ENCODE measurements around the gene CCDC33.

The CCDC33 gene

GRCh38 chr15:74300057-74300795 is 64.1 kb downstream of the CCDC33 start:
- Histone ChIP-seq H3K4me1 (ENCODE audit: low read length) (no peaks in the 10 kb centered on the region), H3K79me2 (ENCODE audit: low read length) (no peaks in the 10 kb centered on the region), H4K20me1 (ENCODE audit: insufficient read depth, low read length) (no peaks in the 10 kb centered on the region), H2AFZ (ENCODE audit: low read depth, low read length) (no peak overlapping the region), H3K9me3 (ENCODE audit: insufficient read depth, low read length) (no peaks in the 10 kb centered on the region), H3K4me2 (ENCODE audit: low read length) (no peak overlapping the region), H3K4me3 (ENCODE audit: low read length) (no peak overlapping the region), H3K27me3 (ENCODE audit: low read depth, low read length) (peaks cover 60% of the 10 kb centered on the region), H3K36me3 (replicated peaks; ENCODE audit: low read depth, low read length) (no peaks in the 10 kb centered on the region), H3K9ac (ENCODE audit: low read length) (no peak overlapping the region), H3K27ac (ENCODE audit: low read length) (no peak overlapping the region)
- TF ChIP-seq EZH2phosphoT487 (IDR thresholded peaks at IDR 0.05; ENCODE audit: low read depth) (no peak), CTCF (IDR thresholded peaks at IDR 0.05; ENCODE audit: low read depth, low read length) (no peak)

DNA sequence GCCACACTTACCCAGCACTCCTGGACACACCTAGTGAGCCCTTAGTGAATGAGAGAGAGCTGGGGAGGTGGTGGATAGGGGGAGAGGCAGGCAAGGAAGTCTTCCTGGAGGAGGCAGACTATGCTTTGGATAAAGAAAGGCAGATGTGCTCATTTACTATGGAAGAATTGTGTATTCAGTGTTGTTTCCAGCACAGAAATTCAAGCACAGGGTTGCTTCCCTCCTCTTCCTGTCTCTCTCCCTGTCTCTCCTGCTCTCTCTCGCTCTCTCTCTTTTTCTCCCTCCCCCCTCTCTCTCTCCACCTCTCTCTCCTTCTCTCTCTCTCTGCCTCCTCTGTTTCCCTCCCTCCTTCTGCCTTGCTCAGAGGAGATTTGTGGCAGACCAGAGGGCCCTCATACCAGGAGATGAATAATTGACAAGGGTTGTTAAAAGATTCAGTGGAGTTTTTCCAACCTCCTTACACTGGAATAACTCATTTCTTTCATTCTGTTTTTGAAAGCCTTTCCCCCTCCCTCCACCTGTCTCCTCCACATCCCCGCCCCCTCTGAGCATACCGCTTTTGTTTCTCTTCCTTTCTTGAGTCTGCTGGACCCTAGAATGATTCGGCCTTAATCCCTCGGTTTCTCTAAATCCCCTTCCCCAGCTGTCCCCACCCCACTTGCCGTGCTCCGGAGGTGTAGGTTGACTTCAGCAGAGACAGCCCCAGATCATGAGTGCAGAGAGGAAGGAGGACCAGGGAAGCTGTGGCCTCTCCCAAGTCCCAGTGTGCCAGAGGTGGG is 65.6 kb downstream of the CCDC33 start:
- no peak for TF ChIP-seq EZH2phosphoT487 (IDR thresholded peaks at IDR 0.05; ENCODE audit: low read depth)
- no peak for TF ChIP-seq CTCF (IDR thresholded peaks at IDR 0.05; ENCODE audit: low read depth, low read length)
- Histone ChIP-seq H2AFZ (ENCODE audit: low read depth, low read length) (no peak overlapping the region), H3K79me2 (ENCODE audit: low read length) (no peaks in the 10 kb centered on the region), H3K4me2 (ENCODE audit: low read length) (no peak overlapping the region), H3K4me1 (ENCODE audit: low read length) (no peaks in the 10 kb centered on the region), H3K27me3 (ENCODE audit: low read depth, low read length) (peaks cover 59% of the 10 kb centered on the region), H3K36me3 (replicated peaks; ENCODE audit: low read depth, low read length) (no peaks in the 10 kb centered on the region), H3K9ac (ENCODE audit: low read length) (no peak overlapping the region), H3K9me3 (ENCODE audit: insufficient read depth, low read length) (no peaks in the 10 kb centered on the region), H3K27ac (ENCODE audit: low read length) (no peak overlapping the region), H3K4me3 (ENCODE audit: low read length) (no peak overlapping the region), H4K20me1 (ENCODE audit: insufficient read depth, low read length) (no peaks in the 10 kb centered on the region)

DNA sequence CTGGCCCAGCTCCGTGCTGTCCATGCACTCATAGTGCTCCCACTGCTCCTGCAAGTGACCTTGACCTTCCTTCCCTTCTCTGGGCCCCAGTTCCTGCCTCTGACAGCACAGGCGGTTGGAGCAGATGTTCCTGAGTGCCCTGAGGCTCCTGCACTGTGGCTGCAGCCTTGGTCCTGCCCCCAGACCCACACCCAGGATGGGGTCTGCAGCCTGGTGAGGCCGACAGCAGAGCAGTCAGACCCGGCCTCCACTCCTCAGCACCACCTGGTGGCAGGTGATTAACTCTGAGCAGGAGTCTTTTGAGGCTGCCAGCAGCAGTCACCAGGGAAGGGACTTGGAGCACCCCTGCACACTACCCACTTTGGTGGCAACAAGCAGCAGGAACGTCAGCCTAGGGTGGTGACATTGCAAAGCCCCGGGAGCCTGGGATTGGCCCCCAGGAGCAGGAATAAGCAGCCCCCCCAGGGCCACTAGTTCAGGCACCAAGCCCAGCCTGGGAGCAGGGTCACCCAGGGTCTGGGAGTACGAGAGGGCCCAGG is 66.8 kb downstream of the CCDC33 start:
- H3K4me2 ChIP-seq (ENCODE audit: low read length), result no peak overlapping the region
- H4K20me1 ChIP-seq (ENCODE audit: insufficient read depth, low read length), result no peaks in the 10 kb centered on the region
- H3K4me1 ChIP-seq (ENCODE audit: low read length), result no peaks in the 10 kb centered on the region
- H3K36me3 ChIP-seq (replicated peaks; ENCODE audit: low read depth, low read length), result no peaks in the 10 kb centered on the region
- H3K9ac ChIP-seq (ENCODE audit: low read length), result no peak overlapping the region
- H3K79me2 ChIP-seq (ENCODE audit: low read length), result no peaks in the 10 kb centered on the region
- no peaks in the 10 kb centered on the region for H3K9me3 ChIP-seq (ENCODE audit: insufficient read depth, low read length)
- no peak overlapping the region for H2AFZ ChIP-seq (ENCODE audit: low read depth, low read length)
- peaks cover 54% of the 10 kb centered on the region for H3K27me3 ChIP-seq (ENCODE audit: low read depth, low read length)
- no peak overlapping the region for H3K27ac ChIP-seq (ENCODE audit: low read length)
- TF ChIP-seq CTCF (IDR thresholded peaks at IDR 0.05; ENCODE audit: low read depth, low read length) (peak; percentile 81), EZH2phosphoT487 (IDR thresholded peaks at IDR 0.05; ENCODE audit: low read depth) (no peak)
- H3K4me3 ChIP-seq (ENCODE audit: low read length), result no peak overlapping the region

DNA sequence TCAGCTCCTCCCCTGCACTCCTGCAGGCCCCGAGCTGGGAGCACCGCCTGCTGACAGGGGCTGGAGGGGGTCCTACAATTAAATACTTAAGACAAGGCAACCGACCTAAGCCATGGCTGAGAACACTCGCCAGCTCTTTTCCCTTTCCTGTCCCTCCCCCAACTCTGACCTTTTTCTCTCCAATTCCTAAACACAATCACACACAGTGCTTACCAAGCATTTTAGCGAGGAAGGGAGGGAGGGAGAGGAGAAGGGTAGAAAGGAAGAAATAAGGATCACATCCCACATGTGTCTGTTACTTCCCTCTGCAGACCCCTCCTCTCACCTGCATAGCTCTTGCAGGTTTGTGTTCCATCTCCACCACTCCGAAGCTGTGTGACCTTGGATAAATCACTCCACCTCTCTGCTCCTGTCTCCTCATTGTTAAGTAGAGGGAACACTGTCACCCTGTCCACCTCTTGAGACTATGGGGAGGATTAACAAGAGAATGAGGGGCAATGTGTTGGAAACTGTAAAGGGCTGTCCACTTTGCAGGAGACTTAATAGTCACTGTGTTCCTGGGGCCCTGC is 67.7 kb downstream of the CCDC33 start:
- no peak overlapping the region for H3K4me3 ChIP-seq (ENCODE audit: low read length)
- no peak overlapping the region for H2AFZ ChIP-seq (ENCODE audit: low read depth, low read length)
- H3K27ac ChIP-seq (ENCODE audit: low read length), result no peak overlapping the region
- H3K4me1 ChIP-seq (ENCODE audit: low read length), result no peaks in the 10 kb centered on the region
- H4K20me1 ChIP-seq (ENCODE audit: insufficient read depth, low read length), result no peaks in the 10 kb centered on the region
- no peak overlapping the region for H3K4me2 ChIP-seq (ENCODE audit: low read length)
- H3K79me2 ChIP-seq (ENCODE audit: low read length), result no peaks in the 10 kb centered on the region
- H3K27me3 ChIP-seq (ENCODE audit: low read depth, low read length), result peaks cover 57% of the 10 kb centered on the region
- no peaks in the 10 kb centered on the region for H3K9me3 ChIP-seq (ENCODE audit: insufficient read depth, low read length)
- H3K36me3 ChIP-seq (replicated peaks; ENCODE audit: low read depth, low read length), result no peaks in the 10 kb centered on the region
- TF ChIP-seq EZH2phosphoT487 (IDR thresholded peaks at IDR 0.05; ENCODE audit: low read depth) (no peak), CTCF (IDR thresholded peaks at IDR 0.05; ENCODE audit: low read depth, low read length) (no peak)
- H3K9ac ChIP-seq (ENCODE audit: low read length), result no peak overlapping the region

Measured in OCI-LY3 (cell line).